ENCODE data around the gene DHRS11. TPM values are rescaled to one million over a fixed set of nuclear protein-coding genes. Genes with fewer than 3 reads are reported as not detected.

The DHRS11 gene
- total RNA-seq, 1 experiment from 2014 or later, result 10.0 TPM

DNA sequence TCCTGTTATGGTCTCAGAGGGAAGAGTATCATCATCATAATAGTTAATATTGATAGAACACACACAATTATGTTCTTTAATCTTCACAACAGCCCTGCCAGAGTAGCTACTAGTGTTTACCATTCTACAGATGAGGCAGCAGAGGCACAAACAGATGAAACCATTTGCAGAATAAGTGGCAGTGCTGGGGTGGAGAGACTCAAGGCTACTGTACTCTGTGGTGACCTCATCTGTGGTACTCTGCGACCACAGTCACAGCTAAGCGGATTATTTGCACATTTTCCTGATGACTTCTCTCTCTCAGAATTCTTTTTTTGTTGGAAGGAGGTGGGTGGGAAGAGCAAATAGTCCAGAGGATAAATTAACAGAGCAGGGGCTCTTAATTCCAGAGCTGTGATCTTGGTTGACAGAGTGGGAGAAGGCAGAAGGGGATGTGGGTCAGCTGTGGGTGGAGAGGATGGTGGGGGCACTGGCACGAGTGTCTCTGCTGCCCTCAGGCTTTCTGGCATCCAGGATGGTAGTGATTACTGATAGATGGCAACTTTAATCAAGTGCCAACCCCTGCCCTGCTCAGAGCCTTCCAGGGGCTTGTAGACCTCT lies 51.5 kb downstream of the DHRS11 start:
- no peak for DNase-seq (ENCODE audit: extremely low read depth, low read depth)

DNA sequence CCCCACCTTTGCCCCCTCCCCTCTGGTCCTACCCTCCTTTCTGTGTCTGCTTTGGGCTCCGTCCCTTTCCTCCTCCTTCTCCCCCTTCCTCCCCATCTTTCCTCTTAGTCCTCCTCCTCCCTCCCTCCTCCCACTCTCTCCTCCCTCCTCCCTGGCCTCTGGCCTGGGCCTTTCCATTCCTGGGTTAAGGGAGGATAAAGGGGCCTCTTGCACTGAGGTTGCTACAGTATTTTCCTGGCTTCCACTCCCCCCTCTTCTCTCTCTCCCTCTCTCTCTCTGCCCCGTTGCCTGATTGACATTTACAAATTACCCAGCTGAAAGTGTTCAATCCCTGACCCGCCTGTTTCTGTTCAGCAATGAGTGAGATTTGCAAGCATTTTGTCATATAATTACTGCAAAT lies 53.7 kb downstream of the DHRS11 start:
- DNase-seq (ENCODE audit: extremely low read depth, low read depth), result no peak

DNA sequence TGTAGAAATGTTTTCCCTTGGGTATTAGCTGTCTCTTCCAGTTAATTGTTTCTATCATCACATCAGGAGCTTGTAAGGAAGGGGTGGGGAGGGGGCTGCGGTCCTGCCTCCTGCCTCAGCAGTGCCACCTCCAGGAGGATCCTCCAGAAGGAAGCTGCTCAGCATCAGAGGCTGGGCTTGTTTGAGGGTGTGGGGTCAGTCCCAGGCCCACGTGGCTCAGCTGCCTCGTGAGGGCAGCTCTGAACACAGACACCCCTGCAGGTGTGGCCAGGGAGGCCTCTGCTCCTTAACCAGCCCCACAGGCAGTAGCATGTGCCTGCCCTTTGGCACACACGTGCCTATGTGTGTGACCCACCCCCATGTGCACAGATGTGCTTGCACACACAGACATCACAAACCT lies 56.0 kb downstream of the DHRS11 start:
- DNase-seq (ENCODE audit: extremely low read depth, low read depth), result no peak

DNA sequence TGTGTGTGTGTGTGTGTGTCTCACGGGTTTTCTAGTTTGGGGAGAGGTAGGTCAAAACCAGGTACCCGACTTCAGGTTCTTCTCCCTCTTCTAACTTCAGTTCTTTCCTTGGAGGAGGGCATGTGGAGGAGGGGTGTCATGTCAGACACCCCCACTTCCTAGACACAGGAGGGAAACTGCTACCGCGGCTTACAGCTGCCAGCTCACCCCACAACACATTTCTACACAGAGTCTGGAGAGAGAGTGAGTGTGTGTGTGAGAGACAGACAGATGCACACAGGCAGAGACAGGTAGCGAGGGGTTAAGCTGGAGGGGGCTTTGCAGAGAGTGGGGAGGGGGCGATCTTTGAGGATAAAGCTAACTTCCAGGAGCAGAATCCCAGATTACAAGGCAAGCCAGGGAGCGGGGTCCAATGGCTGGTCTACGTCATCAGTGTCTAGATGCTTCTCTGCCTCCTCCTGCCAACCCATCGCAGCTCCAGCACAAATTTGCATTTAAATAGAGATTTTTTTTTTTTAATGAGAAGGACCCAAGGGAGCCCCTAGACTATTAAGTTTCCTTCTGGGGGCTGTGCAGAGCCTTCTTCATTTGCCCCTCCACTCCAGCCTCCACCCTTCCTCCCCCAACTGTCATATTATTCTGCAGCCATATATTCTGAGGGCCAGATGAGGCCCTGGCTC lies 58.6 kb downstream of the DHRS11 start:
- no peak for DNase-seq (ENCODE audit: extremely low read depth, low read depth)

Other genes starting within 250 kb of the DHRS11 start
- gene TBC1D3H, start 203.4 kb upstream of the DHRS11 start, total RNA-seq (2014; rRNA removed; shearing (Covaris generic)), result not detected in 2 replicates
- 56.7 and 63.8 TPM in 2 replicates for gene ZNHIT3, start 105.2 kb upstream of the DHRS11 start, total RNA-seq (2014; rRNA removed; shearing (Covaris generic))
- 64.9 and 68.0 TPM in 2 replicates for gene MYO19, start 57.0 kb upstream of the DHRS11 start, total RNA-seq (2014; rRNA removed; shearing (Covaris generic))
- gene PIGW, start 56.9 kb upstream of the DHRS11 start, total RNA-seq (2014; rRNA removed; shearing (Covaris generic)), result 9.1 and 12.6 TPM in 2 replicates
- 51.5 and 59.2 TPM in 2 replicates for gene GGNBP2, start 47.0 kb upstream of the DHRS11 start, total RNA-seq (2014; rRNA removed; shearing (Covaris generic))
- gene MRM1, start 9.7 kb downstream of the DHRS11 start, total RNA-seq (2014; rRNA removed; shearing (Covaris generic)), result 8.2 and 9.1 TPM in 2 replicates

Measured in NCI-H460 (cell line).